Endodermal cell (in vitro differentiated cells): ENCODE data around the gene DACH2. TPM values are rescaled to one million over a fixed set of nuclear protein-coding genes. Genes with fewer than 3 reads are reported as not detected.

ENCODE experiments used
- DNase-seq: peaks from one replicate; pipeline ENCODE4 v3.0.0-alpha.2; 2017
- H3K27ac ChIP-seq: 2 replicates; pipeline ENCODE4 v1.5.1; 2013; ENCODE audit warnings: mild to moderate bottlenecking, low read depth, low read length, moderate library complexity
- H3K27me3 ChIP-seq: 2 replicates; pipeline ENCODE4 v1.6.1; 2013; ENCODE audit warnings: mild to moderate bottlenecking, low read length, moderate library complexity; ENCODE audit not compliant: insufficient read depth, control insufficient read depth, poor library complexity, severe bottlenecking
- H3K36me3 ChIP-seq: 2 replicates; pipeline ENCODE4 v1.7.0; 2013; ENCODE audit warnings: mild to moderate bottlenecking, low read length, moderate library complexity; ENCODE audit not compliant: control insufficient read depth, insufficient read depth
- H3K4me1 ChIP-seq: one replicate; pipeline ENCODE4 v1.7.0; 2013; ENCODE audit warnings: low read length; ENCODE audit not compliant: control insufficient read depth, insufficient read depth
- H3K4me3 ChIP-seq: 2 replicates; pipeline ENCODE4 v1.5.1; 2013; ENCODE audit warnings: mild to moderate bottlenecking, low read length, moderate library complexity
- H3K9ac ChIP-seq: 2 replicates; pipeline ENCODE4 v1.6.1; 2013; ENCODE audit warnings: mild to moderate bottlenecking, low read length, moderate library complexity; ENCODE audit not compliant: poor library complexity, severe bottlenecking; ENCODE audit errors: extremely low read depth
- H3K9me3 ChIP-seq: 2 replicates; pipeline ENCODE4 v1.6.1; 2013; ENCODE audit warnings: mild to moderate bottlenecking, low read length, moderate library complexity; ENCODE audit not compliant: control insufficient read depth
- H3K27ac Mint-ChIP-seq: 2 replicates; pipeline ENCODE4 v1.8.0; 2020; ENCODE audit warnings: mixed read lengths
- H3K27me3 Mint-ChIP-seq: 2 replicates; pipeline ENCODE4 v1.8.0; 2021; ENCODE audit warnings: mild to moderate bottlenecking, mixed read lengths; ENCODE audit not compliant: insufficient read depth
- H3K36me3 Mint-ChIP-seq: 2 replicates; pipeline ENCODE4 v1.8.0; 2020; ENCODE audit warnings: low read depth, mixed read lengths
- H3K4me1 Mint-ChIP-seq: 2 replicates; pipeline ENCODE4 v1.8.0; 2020; ENCODE audit warnings: mixed read lengths
- H3K4me3 Mint-ChIP-seq: 2 replicates; pipeline ENCODE4 v1.8.0; 2020; ENCODE audit warnings: mild to moderate bottlenecking, moderate library complexity, mixed read lengths
- H3K9me3 Mint-ChIP-seq: 2 replicates; pipeline ENCODE4 v1.8.0; 2020; ENCODE audit warnings: mild to moderate bottlenecking, mixed read lengths
- WGBS, 2 experiments: methylation state at CpG; one replicate each; pipeline versions ENCODE4 v1.1.5 to v1.1.7; 2013; ENCODE audit warnings: missing lambda C conversion rate in 2 of 2, mixed read lengths in 1 of 2; ENCODE audit not compliant: insufficient coverage in 1 of 2, insufficient read length in 1 of 2; 5-methylcytosine and 5-hydroxymethylcytosine counted together
- total RNA-seq, 2 donors: library from RNA; stranded (reverse); fragmentation: NEBNext Ultra II Directional in 1 of 2; extraction: Animal tissue kit (Norgen Biotek cat#: 25700) in 1 of 2; gene quantifications; 2 replicates in 1 of 2; 3 replicates in 1 of 2; pipeline ENCODE4 v1.2.1, GENCODE V29; 2021
- TF ChIP-seq, protein P1 (sequence below): fragments of 200-600 bp; sonication (generic); conservative IDR thresholded peaks from 2 replicates; pipeline ENCODE4 v1.5.0; 2021; ENCODE audit warnings: antibody characterized with exemption, mild to moderate bottlenecking

The DACH2 gene
- total RNA-seq, 2 donors from 2014 or later: 2.2 to 2.3 TPM

DNA sequence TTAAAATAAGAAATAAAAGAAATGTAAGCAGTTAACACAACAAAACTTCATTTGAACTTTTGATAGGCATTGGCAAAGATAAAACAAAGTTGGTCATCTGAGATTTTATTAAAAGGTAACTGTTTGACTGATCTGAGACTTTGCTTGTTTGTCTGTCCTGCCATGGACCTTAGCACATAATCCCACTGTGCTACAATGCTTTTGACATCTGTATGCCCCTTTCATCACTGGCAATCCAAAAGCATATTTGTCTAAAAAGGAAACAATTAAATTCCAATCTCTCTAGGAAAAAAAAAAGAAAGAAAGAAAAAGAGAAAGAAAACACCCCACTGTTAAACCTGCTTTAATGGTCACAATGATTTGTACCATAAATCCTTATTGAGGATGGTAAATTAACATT lies 231.0 kb downstream of the DACH2 start:
- H3K9me3 Mint-ChIP-seq: no peaks in the 10 kb centered on the region
- no peaks in the 10 kb centered on the region for H3K4me1 Mint-ChIP-seq
- Histone ChIP-seq H3K4me1 (no peaks in the 10 kb centered on the region), H3K27ac (no peak overlapping the region), H3K36me3 (no peaks in the 10 kb centered on the region), H3K9ac (no peak overlapping the region), H3K27me3 (no peaks in the 10 kb centered on the region), H3K9me3 (no peaks in the 10 kb centered on the region), H3K4me3 (no peak overlapping the region)
- no peaks in the 10 kb centered on the region for H3K27me3 Mint-ChIP-seq
- TF ChIP-seq, protein P1, sequence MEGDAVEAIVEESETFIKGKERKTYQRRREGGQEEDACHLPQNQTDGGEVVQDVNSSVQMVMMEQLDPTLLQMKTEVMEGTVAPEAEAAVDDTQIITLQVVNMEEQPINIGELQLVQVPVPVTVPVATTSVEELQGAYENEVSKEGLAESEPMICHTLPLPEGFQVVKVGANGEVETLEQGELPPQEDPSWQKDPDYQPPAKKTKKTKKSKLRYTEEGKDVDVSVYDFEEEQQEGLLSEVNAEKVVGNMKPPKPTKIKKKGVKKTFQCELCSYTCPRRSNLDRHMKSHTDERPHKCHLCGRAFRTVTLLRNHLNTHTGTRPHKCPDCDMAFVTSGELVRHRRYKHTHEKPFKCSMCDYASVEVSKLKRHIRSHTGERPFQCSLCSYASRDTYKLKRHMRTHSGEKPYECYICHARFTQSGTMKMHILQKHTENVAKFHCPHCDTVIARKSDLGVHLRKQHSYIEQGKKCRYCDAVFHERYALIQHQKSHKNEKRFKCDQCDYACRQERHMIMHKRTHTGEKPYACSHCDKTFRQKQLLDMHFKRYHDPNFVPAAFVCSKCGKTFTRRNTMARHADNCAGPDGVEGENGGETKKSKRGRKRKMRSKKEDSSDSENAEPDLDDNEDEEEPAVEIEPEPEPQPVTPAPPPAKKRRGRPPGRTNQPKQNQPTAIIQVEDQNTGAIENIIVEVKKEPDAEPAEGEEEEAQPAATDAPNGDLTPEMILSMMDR: no peak
- DNase-seq: no peak
- no peak overlapping the region for H3K4me3 Mint-ChIP-seq
- H3K27ac Mint-ChIP-seq: no peak overlapping the region
- H3K36me3 Mint-ChIP-seq: no peaks in the 10 kb centered on the region

DNA sequence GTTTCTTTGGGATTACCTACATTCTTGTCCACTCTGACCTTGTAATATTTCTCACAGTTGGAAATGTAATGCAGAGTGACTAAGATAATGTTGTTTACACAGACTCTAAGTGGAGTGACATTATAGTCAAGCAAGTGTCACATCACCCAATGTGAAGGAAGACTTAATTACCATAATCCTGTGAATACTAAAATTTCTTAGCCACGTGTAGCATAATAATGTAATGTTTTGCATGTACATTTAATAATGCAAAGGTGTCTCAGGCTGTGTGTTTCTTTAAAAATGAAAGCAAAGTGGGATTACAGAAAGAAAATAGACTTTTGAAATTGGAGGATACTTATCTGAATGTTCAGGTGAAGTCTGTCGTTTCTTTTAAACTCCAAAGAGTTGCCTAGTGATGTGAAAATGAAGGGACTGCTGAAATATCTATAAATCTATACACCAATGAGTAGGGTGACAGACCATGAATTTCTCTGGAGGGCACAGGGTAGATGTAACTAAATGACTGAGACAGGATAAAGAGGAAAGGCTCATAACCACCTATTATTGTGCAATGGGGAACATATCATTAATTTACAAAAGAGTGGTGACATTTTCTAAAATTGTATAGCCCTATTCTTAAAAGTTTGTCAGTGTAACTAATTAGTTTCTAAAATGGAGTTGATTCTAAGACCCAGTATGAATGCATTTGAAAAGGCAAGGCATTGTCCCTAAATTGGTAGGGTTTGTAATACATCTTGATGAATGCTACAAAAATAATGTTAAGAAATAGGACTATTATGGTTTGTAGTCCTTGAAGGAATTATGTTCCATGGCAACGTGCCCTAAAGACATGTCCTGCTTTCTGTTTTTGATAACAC lies 235.7 kb downstream of the DACH2 start:
- no peak for DNase-seq
- no peaks in the 10 kb centered on the region for H3K36me3 Mint-ChIP-seq
- TF ChIP-seq, protein P1: no peak
- Histone ChIP-seq H3K27me3 (no peaks in the 10 kb centered on the region), H3K36me3 (no peaks in the 10 kb centered on the region), H3K9ac (no peak overlapping the region), H3K4me3 (no peak overlapping the region), H3K9me3 (no peaks in the 10 kb centered on the region), H3K4me1 (no peaks in the 10 kb centered on the region), H3K27ac (no peak overlapping the region)
- H3K27me3 Mint-ChIP-seq: no peaks in the 10 kb centered on the region
- H3K27ac Mint-ChIP-seq: no peak overlapping the region
- H3K4me1 Mint-ChIP-seq: no peaks in the 10 kb centered on the region
- WGBS, 2 experiments: 75% methylated on average over 2 of the region's 3 CpGs; no CpG with 5 or more reads in 1 of the 2 experiments
- no peak overlapping the region for H3K4me3 Mint-ChIP-seq
- H3K9me3 Mint-ChIP-seq: no peaks in the 10 kb centered on the region

DNA sequence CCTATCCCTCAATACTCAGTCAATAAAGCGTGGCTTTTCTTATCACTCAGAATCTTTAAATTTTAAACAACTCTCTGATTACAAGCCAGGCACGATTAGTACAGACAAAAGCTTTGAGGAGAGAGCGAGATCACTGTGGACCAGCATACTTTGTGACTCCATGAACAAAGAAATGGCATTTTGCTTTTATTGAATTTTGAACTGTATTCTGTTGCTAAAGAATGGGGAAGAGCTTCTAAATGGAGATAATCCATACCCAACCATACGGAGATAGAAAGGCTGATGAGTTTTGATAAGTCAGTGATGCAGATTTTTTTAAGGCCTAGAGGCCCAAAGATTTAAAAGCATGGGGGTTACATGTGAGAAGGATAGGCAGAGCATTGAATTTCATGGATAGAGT lies 259.1 kb downstream of the DACH2 start:
- Histone ChIP-seq H3K4me1 (no peaks in the 10 kb centered on the region), H3K36me3 (no peaks in the 10 kb centered on the region), H3K9ac (no peak overlapping the region), H3K9me3 (no peaks in the 10 kb centered on the region), H3K27ac (no peak overlapping the region), H3K27me3 (no peaks in the 10 kb centered on the region), H3K4me3 (no peak overlapping the region)
- Mint-ChIP-seq H3K27me3 (no peaks in the 10 kb centered on the region), H3K36me3 (no peaks in the 10 kb centered on the region), H3K9me3 (peaks cover 8% of the 10 kb centered on the region), H3K27ac (no peak overlapping the region), H3K4me1 (no peaks in the 10 kb centered on the region), H3K4me3 (no peak overlapping the region)
- WGBS, 2 experiments: 93% methylated on average over 4 of the region's 4 CpGs; no CpG with 5 or more reads in 1 of the 2 experiments
- no peak for DNase-seq
- TF ChIP-seq, protein P1: no peak
